GM21737 (cell line): ENCODE measurements around the gene SPATS2.

ENCODE experiments used
- ATAC-seq: cut with Tn5 transposase; IDR thresholded peaks from one replicate; pipeline ENCODE4 v1.9.1; 2021; ENCODE audit warnings: mild to moderate bottlenecking, moderate library complexity; ENCODE audit not compliant: unreplicated experiment

SPATS2 gene

DNA sequence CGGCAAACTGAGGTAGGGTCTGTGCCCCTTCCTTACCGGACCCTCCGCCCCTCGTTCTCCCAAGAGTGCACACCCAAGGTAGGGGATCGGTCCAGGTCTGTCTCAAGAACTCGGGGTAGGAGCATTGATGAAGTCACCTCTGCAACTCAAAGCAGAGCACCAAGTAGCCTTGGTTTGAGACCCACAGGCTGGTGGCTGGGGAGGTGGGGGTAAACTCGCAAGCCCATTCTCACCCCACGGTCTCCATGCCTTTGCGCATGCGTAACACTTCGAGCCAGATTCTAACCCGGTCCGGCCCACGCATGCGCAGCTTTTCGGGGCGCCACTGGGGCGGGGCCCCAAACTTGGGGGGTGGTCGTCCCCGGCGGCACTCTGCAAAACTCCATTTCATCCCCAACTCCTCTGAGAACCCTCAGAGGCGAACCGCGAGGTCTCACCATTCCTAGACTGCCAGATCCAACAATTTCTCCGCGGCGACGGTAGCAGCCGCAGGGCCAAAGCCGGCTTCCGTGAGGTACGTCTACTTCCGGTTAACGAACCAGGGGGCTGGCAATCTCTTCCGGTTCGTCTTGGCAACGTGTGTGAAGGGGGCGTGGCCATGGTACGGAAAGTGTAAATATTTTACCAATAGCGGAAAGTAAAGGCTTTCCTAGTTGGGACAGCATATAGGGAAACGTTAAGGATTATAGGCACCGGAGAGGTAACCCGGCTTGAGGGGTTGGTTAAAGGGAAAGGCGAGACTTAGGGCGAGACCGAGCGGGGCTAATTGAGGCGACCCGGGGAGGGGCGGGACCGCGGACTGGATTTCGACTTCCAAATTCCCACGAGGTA is 200.6 kb downstream of the SPATS2 start, which contains the start of gene MCRS1:
TSS of gene MCRS1 (minus strand) at position 532 of the 831 bp plus-strand sequence. CDS start 1,411 bp downstream, outside the sequence.
- peak; percentile 71 for ATAC-seq

DNA sequence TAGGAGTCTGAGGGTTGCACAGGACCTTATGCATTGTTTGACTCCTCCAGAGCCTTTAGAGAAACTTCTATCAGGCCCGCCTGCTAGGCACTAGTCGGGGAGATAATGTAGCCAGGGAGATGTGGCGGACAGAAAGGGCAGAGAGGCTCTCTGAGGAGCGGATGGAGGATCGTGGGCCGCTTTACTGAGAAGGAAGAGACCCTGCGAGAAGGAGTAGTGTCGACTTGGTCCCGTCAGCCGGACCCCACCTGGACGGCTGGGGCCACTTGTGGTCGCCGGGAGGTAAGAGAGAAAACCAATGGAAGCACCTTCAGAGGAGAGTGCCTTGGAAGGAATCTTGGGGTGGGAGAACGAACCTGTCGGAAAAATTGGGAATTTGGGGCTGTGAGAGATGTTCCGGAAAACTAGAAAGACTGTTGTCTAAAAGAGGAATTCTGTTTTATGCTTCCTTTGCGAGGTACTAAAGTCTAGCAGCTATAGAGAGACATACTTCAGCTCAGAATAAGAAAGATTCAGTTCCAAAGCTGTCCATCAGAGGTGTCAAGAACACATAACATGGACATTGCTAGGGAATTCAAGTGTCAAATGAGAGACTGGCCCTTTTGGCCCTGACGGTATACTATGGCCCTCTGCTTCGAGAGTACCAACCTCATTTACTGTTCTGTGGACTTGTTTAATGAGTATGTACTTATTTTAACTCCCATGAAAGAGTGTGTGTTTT is 201.3 kb downstream of the SPATS2 start:
- ATAC-seq: peak; percentile 6
